Endometrium (tissue), 2 donors: Measurements from ENCODE around the gene GRIPAP1.

ENCODE experiments used
- FAIRE-seq: peaks from 2 replicates; lab custom pipeline; 2012; peaks lifted over from hg19 to GRCh38; lab: Jason Lieb, UNC
- donor health status: control.
- donor health status: control.

Gene GRIPAP1

GRCh38 chrX:49002091-49002935 is at the start of gene GRIPAP1:
TSS of gene GRIPAP1 (minus strand) at chrX:49002264. CDS start at chrX:49002229, 35 bp downstream.
- peak; percentile 79 for FAIRE-seq

- FAIRE-seq: no peak
These were observed 41.9 kb upstream of the GRIPAP1 start for GRCh38 chrX:49043987-49044281.

GRCh38 chrX:49043220-49043986 is 41.3 kb upstream of the GRIPAP1 start, which contains the start of gene TFE3:
TSS of gene TFE3 (minus strand) at chrX:49043357. CDS start at chrX:49043226, 131 bp downstream.
- peak; percentile 94 for FAIRE-seq

GRCh38 chrX:49042581-49043219 is 40.6 kb upstream of the GRIPAP1 start:
- FAIRE-seq: no peak

DNA sequence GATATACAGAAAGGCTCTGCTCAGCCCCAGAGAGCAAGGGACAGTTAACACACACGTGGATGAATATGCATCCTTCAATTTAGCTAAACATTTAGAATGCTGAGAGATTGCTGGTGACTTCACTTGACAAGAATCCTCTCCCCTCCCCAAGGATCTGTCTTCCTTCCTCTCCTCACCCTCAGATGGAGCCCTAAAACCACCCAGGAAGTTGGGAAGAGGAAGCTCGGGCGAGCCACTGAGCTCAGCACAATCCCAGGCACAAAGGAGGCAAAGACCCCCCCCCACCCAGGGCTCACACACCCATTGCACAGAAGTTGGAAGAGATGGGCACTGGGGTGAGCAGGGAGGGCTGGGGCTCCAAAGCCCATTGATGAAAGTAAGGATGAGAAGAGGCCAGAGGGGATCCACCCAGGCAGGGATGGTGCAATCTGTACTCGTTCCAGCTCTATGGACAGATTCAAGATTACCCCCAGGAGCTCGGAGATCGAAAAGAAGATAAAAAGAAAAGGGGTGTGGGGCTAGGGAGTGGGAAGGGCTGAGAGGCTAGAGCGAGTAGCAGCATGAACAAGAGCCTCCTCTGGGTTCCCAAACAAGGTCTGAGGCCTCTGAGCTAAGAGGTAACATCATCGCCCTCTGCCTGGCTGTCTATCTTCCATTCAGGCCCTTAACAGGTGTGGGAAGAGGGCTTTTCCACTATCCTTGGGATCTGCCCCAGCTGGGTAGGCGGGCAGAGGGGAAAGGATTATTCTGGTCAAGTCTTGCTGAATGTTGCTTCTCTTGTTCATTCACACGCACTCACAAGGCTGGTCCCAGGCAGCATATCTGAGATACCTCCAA is 39.9 kb upstream of the GRIPAP1 start:
- FAIRE-seq: no peak

GRCh38 chrX:49040376-49040955 is 38.4 kb upstream of the GRIPAP1 start:
- FAIRE-seq: no peak

DNA sequence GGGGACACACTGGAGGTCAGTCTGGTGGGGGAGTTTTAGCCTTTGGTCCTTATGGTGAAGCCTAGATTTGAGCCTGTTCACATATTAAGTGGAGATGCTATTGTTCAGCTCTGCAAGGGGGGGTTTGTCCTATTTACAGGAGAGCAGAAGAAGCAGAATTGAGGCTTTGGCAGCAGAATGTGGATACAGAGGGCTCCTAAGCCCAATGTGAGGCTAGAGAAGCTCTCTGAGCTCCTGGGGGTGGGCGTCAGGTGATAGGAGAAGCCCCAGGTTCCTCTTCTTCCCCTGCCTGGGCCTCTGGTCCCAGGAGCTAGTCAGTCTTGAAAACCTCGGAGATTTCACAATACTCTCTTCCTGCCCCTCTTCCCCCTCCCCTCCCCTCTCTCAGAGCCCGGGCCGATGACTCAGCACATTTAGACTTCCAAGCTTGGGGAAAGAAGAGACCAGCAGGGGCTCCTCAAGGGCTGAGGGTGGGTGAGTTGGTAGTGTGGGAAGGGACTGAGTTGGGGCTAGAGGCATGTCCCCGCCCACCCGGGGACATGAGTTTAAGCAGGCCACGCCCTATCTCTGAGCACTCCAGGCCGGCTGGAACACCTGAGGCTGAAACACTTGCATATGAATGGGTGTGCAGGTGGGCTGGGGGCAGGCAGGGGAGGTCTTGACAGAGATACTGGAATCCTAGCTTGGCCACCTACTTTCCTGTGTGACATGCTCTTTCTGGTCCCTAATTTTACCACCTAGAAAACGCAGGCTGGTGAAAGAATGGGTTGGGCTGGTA is 37.7 kb upstream of the GRIPAP1 start:
- FAIRE-seq: no peak

GRCh38 chrX:49037883-49038475 is 35.9 kb upstream of the GRIPAP1 start:
- no peak for FAIRE-seq

- no peak for FAIRE-seq
These were observed 28.2 kb upstream of the GRIPAP1 start for GRCh38 chrX:49030283-49030682.

DNA sequence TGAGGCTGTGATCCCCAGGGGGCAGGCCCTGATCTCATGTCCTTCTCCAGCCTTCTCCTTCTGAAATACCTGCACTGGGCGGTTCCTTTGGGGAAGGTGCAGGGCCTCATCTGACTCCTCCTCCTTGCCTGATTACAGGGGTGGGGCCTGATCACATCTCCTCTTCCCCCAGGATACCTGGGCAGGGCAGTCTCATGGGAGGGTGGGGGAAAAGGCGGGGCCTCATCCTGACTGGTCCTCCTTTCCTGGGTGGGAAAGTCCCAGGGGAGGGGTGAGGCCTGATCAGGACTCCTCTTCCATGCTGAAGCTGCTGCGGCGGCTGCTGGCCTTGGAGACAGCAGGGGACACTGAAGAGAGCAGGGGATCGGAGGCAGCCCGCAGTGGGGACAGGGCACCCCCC is 27.8 kb upstream of the GRIPAP1 start:
- FAIRE-seq: no peak

- no peak for FAIRE-seq
These were observed 17.7 kb upstream of the GRIPAP1 start for GRCh38 chrX:49019599-49020249.

DNA sequence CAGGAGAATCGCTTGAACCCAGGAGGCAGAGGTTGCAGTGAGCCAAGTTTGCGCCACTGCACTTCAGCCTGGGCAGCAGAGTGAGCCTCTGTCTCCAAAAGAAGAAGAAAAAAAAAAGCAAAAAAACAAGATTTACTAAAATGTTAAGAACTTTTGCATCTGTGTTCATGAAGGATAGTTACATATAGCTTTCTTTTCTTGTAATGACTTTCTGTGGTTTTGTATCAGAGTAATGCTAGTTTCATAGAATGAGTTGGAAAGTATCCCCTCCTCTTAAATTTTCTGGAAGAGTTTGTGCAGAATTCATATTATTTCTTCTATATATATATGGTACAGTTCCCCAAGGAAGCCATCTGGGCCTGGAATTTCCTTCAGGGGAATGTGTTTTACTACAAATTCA is 17.0 kb upstream of the GRIPAP1 start:
- FAIRE-seq: no peak

GRCh38 chrX:49003696-49004095 is 1.6 kb upstream of the GRIPAP1 start:
- no peak for FAIRE-seq

GRCh38 chrX:49001521-49002090 is 458 bp downstream of the GRIPAP1 start:
- no peak for FAIRE-seq

- no peak for FAIRE-seq
These were observed 1.4 kb downstream of the GRIPAP1 start for GRCh38 chrX:49000636-49001035.

DNA sequence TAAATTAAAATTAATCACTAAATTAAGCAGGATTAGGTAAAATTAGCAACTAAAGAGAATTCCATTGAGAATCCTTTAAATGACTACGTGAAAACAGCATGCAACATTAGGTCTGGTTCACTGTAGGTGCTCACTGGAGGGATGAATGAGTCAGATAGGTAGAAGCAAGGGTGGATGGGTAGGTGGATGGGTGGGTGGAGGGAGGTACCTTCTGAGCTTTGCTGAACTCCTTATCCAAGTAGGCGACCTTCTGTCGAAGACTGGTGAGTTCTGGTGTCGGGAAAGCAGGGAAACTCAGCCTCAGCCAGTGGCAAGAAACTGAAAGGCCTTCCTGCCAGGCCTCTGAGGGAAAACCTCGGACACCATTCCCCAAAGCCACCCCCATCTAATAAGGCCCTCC is 3.0 kb downstream of the GRIPAP1 start:
- FAIRE-seq: no peak

DNA sequence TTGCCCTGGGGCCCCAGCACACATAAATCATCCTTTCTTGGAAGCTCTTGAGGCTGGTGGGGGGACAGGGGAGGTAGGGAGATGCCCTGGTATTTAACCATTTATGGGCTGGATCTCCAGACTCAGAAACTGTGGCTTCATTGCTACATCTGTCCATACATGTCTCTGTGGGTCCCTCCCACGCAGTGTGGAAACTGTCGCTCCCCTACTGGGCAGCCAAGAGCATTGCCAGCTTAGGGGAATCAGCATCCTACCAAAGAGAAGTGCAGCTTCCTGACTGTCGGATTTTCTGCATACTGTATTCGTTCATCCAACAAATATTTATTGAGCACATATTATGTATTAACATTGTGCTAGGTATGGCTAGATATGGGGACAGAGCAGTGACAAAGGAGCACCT is 3.7 kb downstream of the GRIPAP1 start:
- FAIRE-seq: no peak

GRCh38 chrX:48997865-48998264 is 4.2 kb downstream of the GRIPAP1 start:
- no peak for FAIRE-seq

GRCh38 chrX:48997455-48997854 is 4.6 kb downstream of the GRIPAP1 start:
- no peak for FAIRE-seq

DNA sequence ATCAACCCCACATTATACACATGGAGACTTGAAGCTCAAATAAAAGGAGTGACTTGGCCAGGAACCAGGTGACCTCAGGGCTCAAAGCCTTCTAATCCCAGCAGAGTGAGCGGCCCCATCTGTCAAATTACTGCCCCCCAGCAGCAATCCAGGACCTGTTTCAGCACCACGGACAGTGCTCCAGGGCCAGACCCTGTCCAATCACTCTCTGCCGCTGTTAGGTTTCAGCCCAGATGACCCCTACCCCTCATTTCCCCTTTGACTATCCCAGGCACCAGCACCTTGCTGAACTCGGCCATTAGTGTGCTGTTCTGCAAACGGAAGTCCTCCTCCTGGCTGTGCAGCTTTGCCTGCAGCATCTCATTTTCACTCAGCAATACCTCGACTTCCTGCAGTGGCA is 5.1 kb downstream of the GRIPAP1 start:
- no peak for FAIRE-seq
